ENCODE results near the gene HOXD8.

Gene HOXD8

GRCh38 chr2:176174824-176175708, 45.6 kb downstream of the HOXD8 start:
- no peak for DNase-seq

DNA sequence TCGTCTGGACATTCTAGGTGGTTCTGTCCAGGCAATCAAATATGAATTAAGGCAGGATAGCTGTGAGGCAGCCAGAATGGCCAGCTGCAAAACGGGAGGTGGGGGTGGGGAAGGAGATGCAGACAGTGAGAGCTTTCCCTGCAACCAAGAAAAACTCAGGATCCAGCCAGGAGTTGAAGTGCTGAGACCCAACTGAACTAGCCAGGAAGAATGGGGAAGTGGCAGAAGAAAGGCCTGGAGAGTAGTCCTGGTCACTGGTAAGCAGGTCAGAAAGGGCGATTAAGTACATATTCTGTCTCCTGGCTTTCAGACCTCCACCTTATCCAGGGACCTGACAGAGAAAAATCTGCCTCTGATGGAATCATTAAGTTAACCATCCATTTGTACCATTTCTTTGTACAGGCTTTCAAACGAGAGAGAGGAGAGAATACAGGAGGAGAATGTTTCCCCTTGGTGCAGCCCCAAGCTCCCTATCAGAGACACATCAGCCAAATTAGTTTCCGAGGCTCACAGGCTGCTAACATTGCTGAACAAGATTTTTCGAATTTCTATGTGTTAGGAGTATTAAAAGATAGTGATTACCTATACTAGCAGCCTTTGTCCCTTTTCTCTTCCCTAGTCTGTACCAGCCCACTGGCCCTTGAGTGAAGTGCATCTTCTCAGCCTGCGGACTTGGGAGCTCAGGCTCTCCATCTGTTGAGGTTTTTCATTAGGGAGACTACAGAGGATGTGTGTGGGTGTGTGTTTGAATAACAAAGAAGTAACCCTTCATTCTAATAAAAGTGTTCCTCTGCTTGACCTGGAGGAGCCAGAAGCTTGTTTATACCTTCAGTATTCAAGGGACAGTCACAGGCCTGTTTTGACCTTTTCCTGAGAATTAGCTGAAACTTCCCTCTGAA, 46.5 kb downstream of the HOXD8 start:
- DNase-seq = no peak

DNA sequence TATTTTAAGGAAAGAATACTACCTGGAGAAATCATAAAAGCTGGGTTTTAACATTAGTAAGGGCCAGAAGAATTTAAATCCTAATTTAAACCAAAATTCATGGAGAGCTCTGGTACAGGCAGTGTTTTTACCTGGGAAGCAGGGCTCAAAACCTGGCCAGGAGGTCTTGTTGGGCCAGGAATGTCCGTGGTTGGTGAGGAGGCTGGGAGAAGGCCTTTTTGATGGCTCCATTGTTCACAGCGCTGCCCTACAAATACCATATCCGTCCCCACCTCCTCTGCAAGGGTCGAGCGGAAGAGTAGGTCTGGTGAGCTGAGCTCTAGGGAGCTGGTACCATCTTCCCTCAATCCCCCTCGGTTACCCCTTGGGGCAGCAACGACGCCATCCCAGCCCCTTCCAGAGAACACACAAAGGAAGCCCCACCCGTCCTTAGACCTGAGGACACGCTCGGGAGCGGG, 48.1 kb downstream of the HOXD8 start:
- no peak for DNase-seq

DNA sequence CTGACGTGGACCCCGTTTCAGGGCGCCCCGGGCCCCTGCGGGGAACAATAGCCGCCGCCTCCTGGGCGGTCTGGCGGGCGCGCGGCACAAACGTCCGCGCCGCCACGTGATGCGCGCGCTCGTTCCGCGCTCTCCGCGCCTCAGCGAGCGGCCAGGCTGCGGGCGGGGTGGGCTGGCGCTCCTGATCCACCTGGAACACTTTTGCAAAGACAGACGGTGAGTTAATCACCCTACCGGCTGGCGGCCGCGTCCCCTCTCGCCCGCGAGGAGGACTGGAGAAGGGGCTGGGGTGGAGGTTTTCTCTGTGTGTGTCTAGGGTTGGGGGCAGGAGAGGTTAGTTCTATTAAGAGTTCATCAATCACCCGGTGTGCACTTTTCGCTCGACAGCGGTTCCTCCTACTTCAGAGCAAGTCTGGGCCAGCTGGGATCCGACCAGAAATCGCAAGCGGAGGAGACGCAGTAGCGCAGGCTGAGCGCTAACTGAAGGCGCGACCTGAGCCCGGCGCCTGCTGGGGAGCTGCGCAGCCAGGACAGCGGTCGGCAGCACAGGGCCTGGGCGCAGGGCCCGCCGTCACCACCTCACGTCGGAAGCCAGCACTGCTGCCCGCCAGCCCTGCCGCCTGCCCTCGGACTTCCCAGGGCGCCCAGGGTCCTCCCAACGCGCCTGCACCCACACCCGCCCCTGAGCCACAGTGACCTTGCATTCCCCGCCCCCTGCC, 48.7 kb downstream of the HOXD8 start:
- DNase-seq = no peak

- DNase-seq = no peak
These were observed 49.3 kb downstream of the HOXD8 start for GRCh38 chr2:176178757-176179295.

- DNase-seq = no peak
These were observed 52.0 kb downstream of the HOXD8 start for GRCh38 chr2:176181551-176181950.
